Right lobe of liver (tissue), 4 donors: ENCODE data around the gene C3orf49.

Source experiments
- CTCF ChIP-seq, 4 donors: fragments of 200-600 bp in 3 of 4; fragments of 450-650 bp in 1 of 4; IDR thresholded peaks; one replicate each; pipeline versions ENCODE4 v1.5.1 to v1.8.0; 2016 to 2022; ENCODE audit warnings: antibody characterized with exemption in 4 of 4, mild to moderate bottlenecking in 2 of 4
- POLR2A ChIP-seq: fragments of 450-650 bp; IDR thresholded peaks from one replicate; pipeline ENCODE4 v1.6.1; 2017; ENCODE audit warnings: antibody characterized with exemption, mild to moderate bottlenecking
- donor health status: DM: no; HTN: no; CAD: no.
- donor health status: DM: no; HTN: no; CAD: no.
- donor health status: DM: no; HTN: yes; CAD: no.

- TF ChIP-seq POLR2A: no peak
- no peak for TF ChIP-seq CTCF (IDR thresholded peaks at IDR 0.05)
These were observed 4.9 kb upstream of the C3orf49 start for GRCh38 chr3:63814237-63814636.
